ENCODE measurements around the gene DAPK2. TPM values are rescaled to one million over a fixed set of nuclear protein-coding genes. Genes with fewer than 3 reads are reported as not detected.

Gene DAPK2
- total RNA-seq, 1 donor from 2014 or later = 0.82 TPM

GRCh38 chr15:63946524-63947065, 99.7 kb downstream of the DAPK2 start:
- FAIRE-seq (no peak), DNase-seq (ENCODE audit: low spot score in 2 of 2) (no peak)

GRCh38 chr15:63945838-63946298, 100.4 kb downstream of the DAPK2 start:
- FAIRE-seq (no peak), DNase-seq (ENCODE audit: low spot score in 2 of 2) (no peak)

GRCh38 chr15:63945007-63945788, 101.1 kb downstream of the DAPK2 start:
- no peak for FAIRE-seq

GRCh38 chr15:63944681-63944955, 101.7 kb downstream of the DAPK2 start:
- FAIRE-seq (no peak), DNase-seq (ENCODE audit: low spot score in 2 of 2) (no peak)

More at GRCh38 chr15:63945007-63945788, 101.1 kb downstream of the DAPK2 start:
- peak in 1 of 2 donors; percentile 55 for DNase-seq (ENCODE audit: low spot score in 2 of 2)

GRCh38 chr15:63943829-63944680, 102.2 kb downstream of the DAPK2 start:
- FAIRE-seq = no peak
- no peak for DNase-seq (ENCODE audit: low spot score in 2 of 2)

- DNase-seq (ENCODE audit: low spot score in 2 of 2) (no peak), FAIRE-seq (no peak)
Measured at GRCh38 chr15:63942486-63943365, 103.6 kb downstream of the DAPK2 start.

GRCh38 chr15:63941698-63942465, 104.4 kb downstream of the DAPK2 start:
- DNase-seq (ENCODE audit: low spot score in 2 of 2) (no peak), FAIRE-seq (no peak)

- DNase-seq (ENCODE audit: low spot score in 2 of 2) = no peak
- no peak for FAIRE-seq
Measured at GRCh38 chr15:63940966-63941620, 105.2 kb downstream of the DAPK2 start.

GRCh38 chr15:63939531-63940130, 106.7 kb downstream of the DAPK2 start:
- no peak for FAIRE-seq
- no peak for DNase-seq (ENCODE audit: low spot score in 2 of 2)

- DNase-seq (ENCODE audit: low spot score in 2 of 2) (no peak), FAIRE-seq (no peak)
Measured at GRCh38 chr15:63938486-63939061, 107.7 kb downstream of the DAPK2 start.

GRCh38 chr15:63933522-63933921, 112.8 kb downstream of the DAPK2 start:
- DNase-seq (ENCODE audit: low spot score in 2 of 2) (no peak), FAIRE-seq (no peak)

GRCh38 chr15:63931556-63931955, 114.7 kb downstream of the DAPK2 start:
- DNase-seq (ENCODE audit: low spot score in 2 of 2) (no peak), FAIRE-seq (no peak)

- no peak for FAIRE-seq
- no peak for DNase-seq (ENCODE audit: low spot score in 2 of 2)
Measured at GRCh38 chr15:63930034-63930433, 116.3 kb downstream of the DAPK2 start.

- FAIRE-seq = no peak
- no peak for DNase-seq (ENCODE audit: low spot score in 2 of 2)
Measured at GRCh38 chr15:63928185-63928842, 118.0 kb downstream of the DAPK2 start.

- DNase-seq (ENCODE audit: low spot score in 2 of 2) (no peak), FAIRE-seq (no peak)
Measured at GRCh38 chr15:63923993-63924950, 122.0 kb downstream of the DAPK2 start.

GRCh38 chr15:63922916-63923315, 123.4 kb downstream of the DAPK2 start:
- no peak for DNase-seq (ENCODE audit: low spot score in 2 of 2)
- no peak for FAIRE-seq
